ENCODE data around the gene BLTP2. TPM values are rescaled to one million over a fixed set of nuclear protein-coding genes. Genes with fewer than 3 reads are reported as not detected.

BLTP2 gene
- polyA plus RNA-seq = 10 to 100 TPM; 19.2 to 23.5 TPM

- Histone ChIP-seq H3K27me3 (ENCODE audit: control insufficient read depth in 1 of 2, insufficient read depth in 2 of 2, low read length in 2 of 2) (no peaks in the 10 kb centered on the region), H3K4me3 (ENCODE audit: low read depth in 1 of 2, low read length in 2 of 2) (peak within 1 kb of the TSS; percentile 85 to 86), H3K9me3 (ENCODE audit: control insufficient read depth in 2 of 2, insufficient read depth in 1 of 2, low read depth in 1 of 2, low read length in 1 of 2) (no peaks in the 10 kb centered on the region), H3K36me3 (ENCODE audit: control insufficient read depth in 2 of 2, insufficient read depth in 2 of 2, low read length in 1 of 2) (peaks cover 4 to 17% of the 10 kb centered on the region in 2 donors), H3K27ac (ENCODE audit: low read depth in 2 of 2, low read length in 1 of 2) (peak within 1 kb of the TSS; percentile 95 to 96), H3K4me1 (ENCODE audit: control insufficient read depth in 2 of 2, insufficient read depth in 2 of 2, low read length in 1 of 2) (no peaks in the 10 kb centered on the region)
- 0 to 1% methylated on average over 63 to 89 of the region's 89 CpGs for WGBS, 2 donors
Measured at GRCh38 chr17:28644787-28645575, at the start of gene BLTP2. Gene BLTP2, minus strand, starts transcription at chr17:28645158. Its CDS starts 102 bp downstream, at chr17:28645056.

- WGBS, 2 donors = 94% methylated on average over 1 of the region's 1 CpG
- H3K9me3 ChIP-seq (ENCODE audit: control insufficient read depth in 2 of 2, insufficient read depth in 1 of 2, low read depth in 1 of 2, low read length in 1 of 2) = no peaks in the 10 kb centered on the region
- no peaks in the 10 kb centered on the region for H3K27me3 ChIP-seq (ENCODE audit: control insufficient read depth in 1 of 2, insufficient read depth in 2 of 2, low read length in 2 of 2)
- H3K36me3 ChIP-seq (ENCODE audit: control insufficient read depth in 2 of 2, insufficient read depth in 2 of 2, low read length in 1 of 2) = peaks cover 40 to 65% of the 10 kb centered on the region in 2 donors
- H3K27ac ChIP-seq (ENCODE audit: low read depth in 2 of 2, low read length in 1 of 2) = no peak overlapping the region
- H3K4me1 ChIP-seq (ENCODE audit: control insufficient read depth in 2 of 2, insufficient read depth in 2 of 2, low read length in 1 of 2) = no peaks in the 10 kb centered on the region
- H3K4me3 ChIP-seq (ENCODE audit: low read depth in 1 of 2, low read length in 2 of 2) = no peak overlapping the region
Measured at GRCh38 chr17:28693869-28694268, 48.9 kb upstream of the BLTP2 start.

- 99% methylated on average over 3 of the region's 3 CpGs for WGBS, 2 donors
- Histone ChIP-seq H3K27me3 (ENCODE audit: control insufficient read depth in 1 of 2, insufficient read depth in 2 of 2, low read length in 2 of 2) (no peaks in the 10 kb centered on the region), H3K4me1 (ENCODE audit: control insufficient read depth in 2 of 2, insufficient read depth in 2 of 2, low read length in 1 of 2) (peaks cover 2% of the 10 kb centered on the region in 2 donors), H3K9me3 (ENCODE audit: control insufficient read depth in 2 of 2, insufficient read depth in 1 of 2, low read depth in 1 of 2, low read length in 1 of 2) (no peaks in the 10 kb centered on the region), H3K27ac (ENCODE audit: low read depth in 2 of 2, low read length in 1 of 2) (no peak overlapping the region), H3K36me3 (ENCODE audit: control insufficient read depth in 2 of 2, insufficient read depth in 2 of 2, low read length in 1 of 2) (peaks cover 35 to 48% of the 10 kb centered on the region in 2 donors), H3K4me3 (ENCODE audit: low read depth in 1 of 2, low read length in 2 of 2) (no peak overlapping the region)
Measured at GRCh38 chr17:28689011-28689410, 44.1 kb upstream of the BLTP2 start.

- WGBS, 2 donors = 93 to 96% methylated on average over 4 of the region's 4 CpGs
- peaks cover 38 to 44% of the 10 kb centered on the region in 2 donors for H3K36me3 ChIP-seq (ENCODE audit: control insufficient read depth in 2 of 2, insufficient read depth in 2 of 2, low read length in 1 of 2)
Measured at GRCh38 chr17:28688481-28688880, 43.5 kb upstream of the BLTP2 start.

DNA sequence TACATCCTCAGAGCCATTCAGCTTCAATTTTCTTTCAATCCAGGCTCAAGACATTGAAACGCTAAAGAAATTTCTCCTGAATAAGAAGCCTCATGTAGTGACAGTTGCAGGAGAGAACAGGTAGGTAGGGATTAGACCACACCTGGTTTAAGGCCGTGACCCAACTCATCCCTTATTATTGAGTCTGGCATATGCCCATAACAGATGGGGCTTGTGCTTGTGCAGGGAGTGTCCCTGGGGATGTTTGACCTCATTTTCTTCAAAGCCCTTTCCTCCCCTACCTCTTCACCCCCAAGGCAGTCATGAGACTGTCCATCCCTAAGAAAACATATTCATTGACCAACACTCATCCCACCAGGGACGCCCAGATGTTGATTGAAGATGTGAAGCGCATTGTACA is 41.3 kb upstream of the BLTP2 start:
- Histone ChIP-seq H3K36me3 (ENCODE audit: control insufficient read depth in 2 of 2, insufficient read depth in 2 of 2, low read length in 1 of 2) (peaks cover 57 to 59% of the 10 kb centered on the region in 2 donors), H3K27me3 (ENCODE audit: control insufficient read depth in 1 of 2, insufficient read depth in 2 of 2, low read length in 2 of 2) (no peaks in the 10 kb centered on the region), H3K9me3 (ENCODE audit: control insufficient read depth in 2 of 2, insufficient read depth in 1 of 2, low read depth in 1 of 2, low read length in 1 of 2) (no peaks in the 10 kb centered on the region), H3K27ac (ENCODE audit: low read depth in 2 of 2, low read length in 1 of 2) (no peak overlapping the region), H3K4me1 (ENCODE audit: control insufficient read depth in 2 of 2, insufficient read depth in 2 of 2, low read length in 1 of 2) (peaks cover 2% of the 10 kb centered on the region in 2 donors), H3K4me3 (ENCODE audit: low read depth in 1 of 2, low read length in 2 of 2) (no peak overlapping the region)
- 76 to 80% methylated on average over 4 of the region's 4 CpGs for WGBS, 2 donors

More at GRCh38 chr17:28688481-28688880, 43.5 kb upstream of the BLTP2 start:
- H3K27ac ChIP-seq (ENCODE audit: low read depth in 2 of 2, low read length in 1 of 2) = no peak overlapping the region
- H3K4me1 ChIP-seq (ENCODE audit: control insufficient read depth in 2 of 2, insufficient read depth in 2 of 2, low read length in 1 of 2) = peaks cover 2% of the 10 kb centered on the region in 2 donors
- H3K4me3 ChIP-seq (ENCODE audit: low read depth in 1 of 2, low read length in 2 of 2) = no peak overlapping the region
- no peaks in the 10 kb centered on the region for H3K27me3 ChIP-seq (ENCODE audit: control insufficient read depth in 1 of 2, insufficient read depth in 2 of 2, low read length in 2 of 2)
- H3K9me3 ChIP-seq (ENCODE audit: control insufficient read depth in 2 of 2, insufficient read depth in 1 of 2, low read depth in 1 of 2, low read length in 1 of 2) = no peaks in the 10 kb centered on the region

GRCh38 chr17:28685366-28685765 is 40.4 kb upstream of the BLTP2 start:
- H3K9me3 ChIP-seq (ENCODE audit: control insufficient read depth in 2 of 2, insufficient read depth in 1 of 2, low read depth in 1 of 2, low read length in 1 of 2) = no peaks in the 10 kb centered on the region
- no peaks in the 10 kb centered on the region for H3K27me3 ChIP-seq (ENCODE audit: control insufficient read depth in 1 of 2, insufficient read depth in 2 of 2, low read length in 2 of 2)
- 87 to 94% methylated on average over 5 of the region's 5 CpGs for WGBS, 2 donors
- no peak overlapping the region for H3K4me3 ChIP-seq (ENCODE audit: low read depth in 1 of 2, low read length in 2 of 2)
- H3K4me1 ChIP-seq (ENCODE audit: control insufficient read depth in 2 of 2, insufficient read depth in 2 of 2, low read length in 1 of 2) = peaks cover 2% of the 10 kb centered on the region in 2 donors
- peaks cover 55 to 57% of the 10 kb centered on the region in 2 donors for H3K36me3 ChIP-seq (ENCODE audit: control insufficient read depth in 2 of 2, insufficient read depth in 2 of 2, low read length in 1 of 2)
- H3K27ac ChIP-seq (ENCODE audit: low read depth in 2 of 2, low read length in 1 of 2) = no peak overlapping the region

DNA sequence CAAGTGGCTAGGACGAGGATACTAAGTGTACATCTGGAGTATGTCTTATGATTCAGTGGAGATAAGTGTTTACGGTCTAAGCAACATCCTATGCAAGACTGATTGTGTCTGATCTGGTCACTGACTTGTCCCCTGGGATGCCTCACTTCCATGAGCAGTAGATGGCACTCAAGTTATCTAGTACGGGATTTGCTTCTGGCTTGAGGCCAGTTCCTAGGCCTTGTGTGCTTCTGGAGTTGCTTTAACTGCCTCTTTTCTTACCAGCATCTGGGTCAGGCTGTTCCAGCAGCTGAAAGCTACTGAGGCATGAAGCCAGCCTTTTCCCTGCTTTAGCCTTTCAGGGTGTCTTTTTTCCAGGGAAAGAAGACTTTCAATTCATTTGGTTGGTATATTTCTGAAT is 40.0 kb upstream of the BLTP2 start:
- WGBS, 2 donors = 51 to 55% methylated on average over 3 of the region's 3 CpGs
- no peaks in the 10 kb centered on the region for H3K9me3 ChIP-seq (ENCODE audit: control insufficient read depth in 2 of 2, insufficient read depth in 1 of 2, low read depth in 1 of 2, low read length in 1 of 2)
- H3K27ac ChIP-seq (ENCODE audit: low read depth in 2 of 2, low read length in 1 of 2) = no peak overlapping the region
- H3K36me3 ChIP-seq (ENCODE audit: control insufficient read depth in 2 of 2, insufficient read depth in 2 of 2, low read length in 1 of 2) = peaks cover 54 to 55% of the 10 kb centered on the region in 2 donors
- H3K27me3 ChIP-seq (ENCODE audit: control insufficient read depth in 1 of 2, insufficient read depth in 2 of 2, low read length in 2 of 2) = no peaks in the 10 kb centered on the region
- peaks cover 2% of the 10 kb centered on the region in 2 donors for H3K4me1 ChIP-seq (ENCODE audit: control insufficient read depth in 2 of 2, insufficient read depth in 2 of 2, low read length in 1 of 2)
- H3K4me3 ChIP-seq (ENCODE audit: low read depth in 1 of 2, low read length in 2 of 2) = no peak overlapping the region

- Histone ChIP-seq H3K27me3 (ENCODE audit: control insufficient read depth in 1 of 2, insufficient read depth in 2 of 2, low read length in 2 of 2) (no peaks in the 10 kb centered on the region), H3K36me3 (ENCODE audit: control insufficient read depth in 2 of 2, insufficient read depth in 2 of 2, low read length in 1 of 2) (peaks cover 45 to 56% of the 10 kb centered on the region in 2 donors), H3K27ac (ENCODE audit: low read depth in 2 of 2, low read length in 1 of 2) (no peak overlapping the region), H3K9me3 (ENCODE audit: control insufficient read depth in 2 of 2, insufficient read depth in 1 of 2, low read depth in 1 of 2, low read length in 1 of 2) (no peaks in the 10 kb centered on the region), H3K4me3 (ENCODE audit: low read depth in 1 of 2, low read length in 2 of 2) (no peak overlapping the region), H3K4me1 (ENCODE audit: control insufficient read depth in 2 of 2, insufficient read depth in 2 of 2, low read length in 1 of 2) (peaks cover 2% of the 10 kb centered on the region in 2 donors)
- WGBS, 2 donors = 87 to 89% methylated on average over 11 of the region's 11 CpGs
Measured at GRCh38 chr17:28682655-28683054, 37.7 kb upstream of the BLTP2 start.

- WGBS, 2 donors = 84 to 85% methylated on average over 7 of the region's 7 CpGs
- Histone ChIP-seq H3K4me3 (ENCODE audit: low read depth in 1 of 2, low read length in 2 of 2) (no peak overlapping the region), H3K9me3 (ENCODE audit: control insufficient read depth in 2 of 2, insufficient read depth in 1 of 2, low read depth in 1 of 2, low read length in 1 of 2) (no peaks in the 10 kb centered on the region), H3K27ac (ENCODE audit: low read depth in 2 of 2, low read length in 1 of 2) (no peak overlapping the region), H3K36me3 (ENCODE audit: control insufficient read depth in 2 of 2, insufficient read depth in 2 of 2, low read length in 1 of 2) (peaks cover 27 to 48% of the 10 kb centered on the region in 2 donors), H3K4me1 (ENCODE audit: control insufficient read depth in 2 of 2, insufficient read depth in 2 of 2, low read length in 1 of 2) (no peaks in the 10 kb centered on the region), H3K27me3 (ENCODE audit: control insufficient read depth in 1 of 2, insufficient read depth in 2 of 2, low read length in 2 of 2) (no peaks in the 10 kb centered on the region)
Measured at GRCh38 chr17:28675980-28676379, 31.0 kb upstream of the BLTP2 start.

- peaks cover 27 to 47% of the 10 kb centered on the region in 2 donors for H3K36me3 ChIP-seq (ENCODE audit: control insufficient read depth in 2 of 2, insufficient read depth in 2 of 2, low read length in 1 of 2)
- no peaks in the 10 kb centered on the region for H3K4me1 ChIP-seq (ENCODE audit: control insufficient read depth in 2 of 2, insufficient read depth in 2 of 2, low read length in 1 of 2)
- WGBS, 2 donors = 81 to 86% methylated on average over 3 of the region's 3 CpGs
- no peak overlapping the region for H3K4me3 ChIP-seq (ENCODE audit: low read depth in 1 of 2, low read length in 2 of 2)
- no peak overlapping the region for H3K27ac ChIP-seq (ENCODE audit: low read depth in 2 of 2, low read length in 1 of 2)
- no peaks in the 10 kb centered on the region for H3K9me3 ChIP-seq (ENCODE audit: control insufficient read depth in 2 of 2, insufficient read depth in 1 of 2, low read depth in 1 of 2, low read length in 1 of 2)
- no peaks in the 10 kb centered on the region for H3K27me3 ChIP-seq (ENCODE audit: control insufficient read depth in 1 of 2, insufficient read depth in 2 of 2, low read length in 2 of 2)
Measured at GRCh38 chr17:28675490-28675889, 30.5 kb upstream of the BLTP2 start.
